Skin of body (tissue), 2 donors: Measurements from ENCODE around the gene CIAO2B. TPM values are rescaled to one million over a fixed set of nuclear protein-coding genes. Genes with fewer than 3 reads are reported as not detected.

Experiments used
- DNase-seq: peaks from one replicate; lab custom pipeline; 2025; lab: John Stamatoyannopoulos, UW
- total RNA-seq: library from RNA; depleted of rRNA; stranded (reverse); fragments of >200 nt; gene quantifications from one replicate; pipeline ENCODE4 v1.2.3, GENCODE V29; 2014

Gene CIAO2B
- total RNA-seq, 1 donor from 2014 or later: 39.0 TPM

- DNase-seq: no peak
Measured at GRCh38 chr16:66920924-66921680, 13.1 kb downstream of the CIAO2B start.

DNA sequence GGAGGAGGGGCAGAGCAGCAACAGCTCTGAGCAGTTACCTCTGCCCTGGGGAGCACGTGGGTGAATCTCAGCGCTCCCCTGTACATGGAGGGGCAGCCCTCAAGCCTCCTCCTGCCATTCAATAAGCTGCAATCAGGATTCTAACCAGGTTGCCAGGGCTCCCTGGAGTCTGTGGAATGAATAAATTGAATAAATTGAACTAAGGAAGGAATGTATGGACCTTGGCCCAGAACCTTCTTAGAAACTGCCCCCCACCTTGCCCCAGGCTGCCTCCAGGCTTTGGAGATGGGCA, 14.0 kb downstream of the CIAO2B start:
- no peak for DNase-seq

DNA sequence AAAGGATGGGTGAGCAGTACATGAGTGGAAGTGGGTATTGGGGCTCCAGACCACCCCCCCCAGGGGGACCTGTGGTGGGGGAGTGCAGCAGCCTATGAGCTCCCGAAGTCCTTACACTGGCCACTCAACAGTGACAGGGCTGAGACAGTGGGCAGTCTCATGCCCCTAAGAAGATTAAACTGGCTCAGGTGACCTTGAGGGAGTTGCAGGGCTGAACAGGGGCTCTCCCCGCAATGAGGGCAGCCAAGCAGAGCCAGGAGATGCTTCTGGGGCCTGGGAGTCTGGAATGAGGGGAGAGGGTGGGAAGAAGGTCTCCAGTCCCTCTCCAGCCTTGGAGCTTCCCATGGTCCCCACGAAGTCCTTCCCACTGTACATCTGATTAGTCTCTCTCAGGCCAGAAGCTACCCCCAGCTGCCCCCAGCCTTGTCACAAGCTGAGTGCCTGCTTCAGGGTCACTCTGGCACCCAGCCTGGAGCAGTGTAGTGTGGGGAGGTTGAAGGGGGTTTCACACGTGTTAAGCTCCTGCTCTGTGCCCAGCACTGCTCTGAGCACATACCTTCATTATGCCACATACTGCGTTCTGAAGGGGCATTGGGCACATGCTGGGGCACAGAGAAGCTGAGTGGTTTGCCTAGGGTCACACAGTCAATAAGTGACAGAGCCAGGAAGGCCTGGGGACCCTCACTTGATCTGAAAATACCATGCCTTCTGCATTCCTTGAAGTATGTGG, 14.5 kb downstream of the CIAO2B start:
- no peak for DNase-seq

DNA sequence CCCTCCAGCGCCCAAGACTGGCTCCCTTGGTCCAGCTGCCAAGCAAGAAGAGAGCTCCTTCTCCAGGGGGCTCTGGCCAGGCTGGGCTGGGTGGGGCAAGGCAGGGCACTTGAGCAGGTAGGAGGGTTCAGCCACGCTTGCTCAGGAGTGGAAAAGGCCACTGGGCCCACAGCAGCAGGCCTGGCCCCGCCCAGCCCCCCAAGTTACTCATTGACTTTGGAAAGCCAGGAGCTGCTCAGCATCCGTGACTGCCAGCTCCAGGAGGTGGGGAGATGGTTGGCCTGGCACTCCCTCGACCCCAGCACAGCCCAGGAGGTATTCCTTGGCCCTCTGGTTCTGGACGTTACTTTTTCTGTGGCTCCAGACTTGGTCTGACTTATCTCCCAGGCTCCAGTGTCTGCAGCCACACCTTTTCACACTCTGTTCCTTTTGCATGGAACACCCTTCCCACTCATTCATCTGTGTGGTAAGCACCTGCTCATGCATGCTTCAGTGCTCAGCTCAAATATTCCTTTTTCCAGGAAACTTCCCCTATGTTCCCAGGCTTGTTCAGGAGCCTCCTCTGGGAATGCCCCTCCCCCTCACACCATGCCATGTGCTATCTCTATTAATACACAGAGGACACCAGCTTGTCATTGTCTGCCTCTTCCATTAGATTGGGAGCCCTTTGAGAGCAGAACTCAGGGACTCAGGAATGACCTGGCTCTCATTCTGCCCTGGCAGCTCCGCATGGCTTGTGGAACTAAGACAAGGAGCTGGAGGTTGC, 15.2 kb downstream of the CIAO2B start, which contains the start of gene CDH16:
CDH16 (minus strand) TSS at position 83 of the 766 bp plus-strand sequence. CDS start 820 bp downstream, outside the sequence.
- no peak for DNase-seq

- no peak for DNase-seq
Measured at GRCh38 chr16:66918355-66918754, 15.8 kb downstream of the CIAO2B start.

DNA sequence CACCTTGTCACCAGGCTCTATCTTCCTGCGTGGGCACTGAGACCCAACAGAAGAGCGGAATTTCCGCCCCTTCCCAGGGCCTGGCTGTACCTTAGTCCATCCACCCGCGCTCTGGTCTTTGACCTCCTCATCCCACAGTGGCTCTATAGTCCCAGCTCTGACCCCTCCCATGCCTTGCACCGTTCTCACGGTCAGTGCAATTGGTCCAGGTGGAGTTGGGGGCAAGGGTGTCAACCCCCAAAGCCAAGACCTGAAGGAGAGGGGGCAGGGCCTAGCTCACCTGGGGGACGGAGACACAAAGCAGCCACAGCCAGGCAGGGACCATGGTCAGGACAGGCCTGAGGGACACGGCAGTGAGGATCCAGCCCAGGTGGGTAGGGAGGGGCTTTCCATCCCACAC, 16.5 kb downstream of the CIAO2B start:
- DNase-seq: no peak

GRCh38 chr16:66916518-66916917, 17.7 kb downstream of the CIAO2B start:
- DNase-seq: no peak

DNA sequence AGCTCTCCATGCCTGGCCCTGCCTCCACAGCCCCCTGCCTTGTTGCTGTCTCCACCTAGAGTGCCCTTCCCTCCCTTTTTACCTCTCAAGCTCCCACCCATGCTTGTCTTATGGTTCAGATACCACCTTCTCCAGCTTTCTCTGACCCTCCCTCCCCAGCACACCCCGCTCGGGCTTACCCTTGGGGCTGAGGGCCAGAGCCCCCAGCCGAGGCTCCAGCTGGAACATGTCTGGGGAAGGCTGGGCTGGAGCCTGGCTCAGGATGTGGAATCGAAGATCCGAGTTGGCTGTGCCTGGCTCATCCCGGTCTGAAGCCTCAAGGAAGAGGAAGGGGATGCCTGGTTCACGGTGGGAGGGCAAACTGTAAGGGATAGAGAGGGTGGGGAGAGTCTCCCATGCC, 19.2 kb downstream of the CIAO2B start:
- no peak for DNase-seq

DNA sequence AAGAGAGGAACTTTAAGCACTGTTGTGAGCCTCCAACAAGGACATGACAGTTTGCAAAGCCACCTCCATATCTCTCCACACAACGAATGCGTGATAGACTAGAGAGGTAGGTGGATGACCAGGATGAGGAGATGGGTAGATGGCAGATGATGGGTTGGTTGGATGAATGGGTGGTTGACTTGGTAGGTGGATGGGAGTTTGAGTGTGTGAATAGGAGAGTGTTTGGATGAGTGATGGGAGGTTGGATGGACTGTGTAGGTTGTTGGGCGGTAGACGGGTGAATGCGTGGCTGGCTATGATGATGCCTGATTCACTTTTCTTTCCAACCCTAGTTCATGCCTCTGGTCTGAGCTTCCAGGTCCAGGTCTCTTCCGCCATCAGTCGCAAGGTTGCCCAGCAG, 19.7 kb downstream of the CIAO2B start:
- DNase-seq: no peak

DNA sequence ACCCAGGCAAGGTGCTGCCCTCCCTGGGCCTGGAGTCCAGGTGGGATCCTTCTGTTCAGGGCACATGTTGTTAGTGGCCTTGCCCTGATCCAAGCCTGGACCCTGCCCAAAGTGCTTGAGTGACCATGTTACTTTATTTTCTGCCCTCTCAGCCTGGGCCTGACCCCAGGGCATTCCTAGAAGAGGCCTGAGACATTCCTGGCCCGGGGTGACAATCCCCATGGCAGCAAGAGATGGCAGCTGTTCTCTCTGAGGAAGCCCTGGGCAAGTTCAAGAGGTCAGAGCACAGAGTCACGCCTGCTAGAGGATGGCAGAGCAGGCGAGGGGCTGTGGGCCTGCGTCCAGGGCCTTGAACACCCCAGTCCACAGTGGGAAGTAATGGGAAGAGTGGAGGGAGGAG, 20.5 kb downstream of the CIAO2B start:
- DNase-seq: no peak

DNA sequence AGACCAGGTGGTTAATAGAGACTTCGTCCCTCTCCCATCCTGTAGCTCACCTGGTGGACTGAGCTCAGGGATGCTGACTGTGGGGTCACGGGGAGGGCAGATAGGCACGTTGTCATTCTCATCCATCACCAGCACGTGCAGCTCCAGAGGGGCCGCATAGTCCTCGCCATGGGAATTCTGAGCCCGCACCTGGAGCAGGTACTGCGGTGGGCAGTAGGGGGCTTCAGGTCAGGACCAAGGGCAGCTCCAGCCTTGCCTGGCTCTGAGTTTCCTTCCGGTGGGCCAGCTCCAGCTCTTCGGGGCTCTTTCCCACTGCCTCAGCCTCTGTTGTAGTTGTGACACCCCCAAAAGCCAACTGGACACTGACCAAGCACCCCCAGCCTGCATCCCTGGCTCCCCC, 21.1 kb downstream of the CIAO2B start:
- no peak for DNase-seq

DNA sequence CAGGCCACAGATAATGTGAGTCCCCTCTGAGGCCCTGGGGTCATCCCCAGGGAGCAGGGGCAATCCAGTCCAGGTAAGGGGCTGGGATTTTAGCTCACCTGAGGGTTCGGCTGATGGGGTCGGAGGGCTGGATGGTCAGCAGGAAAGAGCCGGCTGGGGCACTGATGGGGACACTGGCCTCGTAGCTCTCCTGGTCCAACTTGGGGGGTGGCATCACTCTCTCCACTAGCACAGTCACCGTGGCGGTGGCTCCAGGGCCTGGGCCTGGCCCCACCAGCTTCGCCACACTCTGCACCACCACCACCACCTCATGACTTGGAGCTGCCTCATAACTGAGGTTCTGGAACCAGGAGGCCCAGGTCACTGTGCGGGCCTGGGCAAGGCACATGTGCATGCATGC, 22.4 kb downstream of the CIAO2B start:
- no peak for DNase-seq

GRCh38 chr16:66911112-66911511, 23.1 kb downstream of the CIAO2B start:
- no peak for DNase-seq

- DNase-seq: no peak
Measured at GRCh38 chr16:66910175-66910940, 23.8 kb downstream of the CIAO2B start.

GRCh38 chr16:66908762-66909559, 25.2 kb downstream of the CIAO2B start:
- no peak for DNase-seq

DNA sequence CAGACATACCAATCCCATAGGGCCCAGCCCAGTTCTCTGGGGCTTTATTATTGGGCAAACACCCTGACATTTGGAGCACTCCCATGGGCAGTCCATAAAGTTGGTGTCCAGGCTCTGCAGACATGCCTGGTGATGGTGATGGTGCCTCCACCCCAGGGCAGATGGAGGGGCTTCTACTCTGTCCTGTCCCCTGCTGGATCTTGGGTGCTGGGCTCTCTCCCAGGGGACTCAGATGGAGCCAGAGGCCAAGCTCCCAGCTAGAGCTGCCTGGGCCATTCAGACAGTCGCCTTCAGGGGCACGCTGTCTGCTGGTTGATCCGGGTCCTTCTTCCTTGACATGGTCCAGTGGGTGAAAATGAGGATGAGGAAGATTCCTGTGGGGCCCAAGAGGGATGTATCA, 26.1 kb downstream of the CIAO2B start:
- no peak for DNase-seq

GRCh38 chr16:66906916-66907836, 27.0 kb downstream of the CIAO2B start:
- DNase-seq: no peak

GRCh38 chr16:66905633-66906539, 28.3 kb downstream of the CIAO2B start:
- no peak for DNase-seq
